SK-N-SH (cell line): ENCODE results near the gene DIP2A. TPM values are rescaled to one million over a fixed set of nuclear protein-coding genes. Genes with fewer than 3 reads are reported as not detected.

ENCODE experiments used
- CTCF ChIA-PET: fragments of 300-600, 350-600 bp; formaldehyde crosslinking; extraction: SDS; loops from one replicate; lab custom pipeline; 2021; lab: Yijun Ruan, JAX
- POLR2A ChIA-PET: fragments of 350-600 bp; sonication (Branson Sonifier 250); formaldehyde crosslinking; extraction: SDS; loops from one replicate; lab custom pipeline; 2020; ENCODE audit warnings: antibody characterized with exemption, inconsistent platforms; lab: Yijun Ruan, JAX
- DNase-seq: peaks from one replicate; pipeline ENCODE4 v3.0.0; 2012
- H2AFZ ChIP-seq: fragments of 200-600 bp; sonication (generic); 2 replicates; pipeline ENCODE4 v1.8.1; 2016; ENCODE audit warnings: antibody characterized with exemption, mild to moderate bottlenecking, low read depth
- H3F3A ChIP-seq: fragments of 200-600 bp; sonication (generic); replicated peaks from 2 replicates; pipeline ENCODE3; 2016; ENCODE audit warnings: antibody characterized with exemption, mild to moderate bottlenecking; ENCODE audit not compliant: insufficient read depth
- H3K27ac ChIP-seq, 2 experiments: fragments of 200-500 bp in 1 of 2; fragments of 200-600 bp in 1 of 2; sonication (Bioruptor generic) in 1 of 2; sonication (generic), shearing (Covaris generic) in 1 of 2; 2 replicates each; pipeline versions ENCODE4 v1.5.1 to v1.6.1; 2014 to 2016; ENCODE audit warnings: low read depth in 2 of 2, inconsistent platforms in 1 of 2, low read length in 1 of 2, mild to moderate bottlenecking in 1 of 2, mixed read lengths in 1 of 2
- H3K27me3 ChIP-seq: fragments of 200-600 bp; sonication (generic), shearing (Covaris generic); 2 replicates; pipeline ENCODE4 v1.6.1; 2016; ENCODE audit warnings: mixed run types; ENCODE audit not compliant: insufficient read depth
- H3K36me3 ChIP-seq, 2 experiments: fragments of 200-500 bp in 1 of 2; fragments of 200-600 bp in 1 of 2; sonication (Bioruptor generic) in 1 of 2; sonication (generic) in 1 of 2; replicated peaks in 1 of 2; 2 replicates each; pipeline versions ENCODE3 to v1.5.1; 2014 to 2016; ENCODE audit warnings: low read length in 1 of 2, mild to moderate bottlenecking in 1 of 2; ENCODE audit not compliant: insufficient read depth in 2 of 2, control insufficient read depth in 1 of 2
- H3K4me1 ChIP-seq, 2 experiments: fragments of 200-500 bp in 1 of 2; fragments of 200-600 bp in 1 of 2; sonication (Bioruptor generic) in 1 of 2; sonication (generic), shearing (Covaris generic) in 1 of 2; 2 replicates each; pipeline versions ENCODE4 v1.5.1 to v1.6.1; 2014 to 2016; ENCODE audit warnings: low read depth in 1 of 2, low read length in 1 of 2, mixed run types in 1 of 2; ENCODE audit not compliant: insufficient read depth in 2 of 2, control insufficient read depth in 1 of 2
- H3K4me2 ChIP-seq: fragments of 200-600 bp; sonication (generic), shearing (Covaris generic); 2 replicates; pipeline ENCODE4 v1.6.1; 2017; ENCODE audit warnings: mixed run types
- H3K4me3 ChIP-seq, 2 experiments: fragments of 200-500 bp in 1 of 2; fragments of 200-600 bp in 1 of 2; sonication (Bioruptor generic) in 1 of 2; sonication (generic), shearing (Covaris generic) in 1 of 2; 2 replicates each; pipeline versions ENCODE4 v1.5.1 to v1.8.1; 2014 to 2016; ENCODE audit warnings: low read depth in 2 of 2, inconsistent platforms in 1 of 2, low read length in 1 of 2, mild to moderate bottlenecking in 1 of 2, mixed read lengths in 1 of 2, moderate library complexity in 1 of 2
- H3K79me2 ChIP-seq: fragments of 200-600 bp; sonication (generic); 2 replicates; pipeline ENCODE4 v1.8.1; 2017; ENCODE audit warnings: mild to moderate bottlenecking; ENCODE audit not compliant: insufficient read depth
- H3K9ac ChIP-seq: fragments of 200-600 bp; sonication (generic); 2 replicates; pipeline ENCODE4 v1.6.1; 2017; ENCODE audit warnings: mixed run types
- H3K9me2 ChIP-seq: fragments of 200-600 bp; sonication (generic); 2 replicates; pipeline ENCODE4 v1.6.1; 2017; ENCODE audit warnings: mixed run types
- H3K9me3 ChIP-seq: fragments of 200-600 bp; sonication (generic); 2 replicates; pipeline ENCODE4 v1.6.1; 2017; ENCODE audit warnings: mixed run types, mild to moderate bottlenecking, moderate library complexity
- H4K20me1 ChIP-seq: fragments of 200-600 bp; sonication (generic); 2 replicates; pipeline ENCODE4 v1.6.1; 2017; ENCODE audit warnings: mild to moderate bottlenecking, mixed run types; ENCODE audit not compliant: insufficient read depth
- CHD2 ChIP-seq: fragments of 150-350 bp; IDR thresholded peaks from 2 replicates; pipeline ENCODE4 v1.6.1; 2018; ENCODE audit warnings: low read length; ENCODE audit not compliant: partially characterized antibody
- ELF1 ChIP-seq: IDR thresholded peaks from 2 replicates; pipeline ENCODE4 v1.4.0; 2012
- EP300 ChIP-seq, 2 experiments: IDR thresholded peaks; 2 replicates each; pipeline versions ENCODE4 v1.4.0 to v1.6.1; 2012; ENCODE audit warnings: borderline replicate concordance in 1 of 2, low read depth in 1 of 2, low read length in 1 of 2
- JUND ChIP-seq: IDR thresholded peaks from 2 replicates; pipeline ENCODE4 v1.4.0; 2012
- MAX ChIP-seq: IDR thresholded peaks from 2 replicates; pipeline ENCODE4 v1.4.0; 2012; ENCODE audit warnings: low read depth
- MEF2A ChIP-seq: IDR thresholded peaks from 2 replicates; pipeline ENCODE4 v1.4.0; 2012; ENCODE audit warnings: low read depth, borderline replicate concordance
- MXI1 ChIP-seq: IDR thresholded peaks from 2 replicates; pipeline ENCODE4 v1.6.1; 2012; ENCODE audit warnings: mild to moderate bottlenecking, low read depth, low read length, improper control_type of control experiment
- NFIC ChIP-seq: IDR thresholded peaks from 2 replicates; pipeline ENCODE4 v1.4.0; 2012; ENCODE audit warnings: borderline replicate concordance
- RCOR1 ChIP-seq: fragments of 150-350 bp; IDR thresholded peaks from 2 replicates; pipeline ENCODE4 v1.6.1; 2017; ENCODE audit warnings: antibody characterized with exemption, low read length
- RFX5 ChIP-seq: IDR thresholded peaks from 2 replicates; pipeline ENCODE4 v1.6.1; 2012; ENCODE audit warnings: mild to moderate bottlenecking, improper control_type of control experiment, low read length
- RXRA ChIP-seq: IDR thresholded peaks from 2 replicates; pipeline ENCODE4 v1.4.0; 2012; ENCODE audit warnings: low read depth, mild to moderate bottlenecking, borderline replicate concordance
- SIN3A ChIP-seq: IDR thresholded peaks from 2 replicates; pipeline ENCODE4 v1.6.1; 2012; ENCODE audit warnings: low read depth, mild to moderate bottlenecking, low read length, moderate library complexity, borderline replicate concordance
- TEAD4 ChIP-seq: IDR thresholded peaks from 2 replicates; pipeline ENCODE4 v1.4.0; 2012; ENCODE audit warnings: mild to moderate bottlenecking, borderline replicate concordance; ENCODE audit not compliant: insufficient read depth
- ZBTB33 ChIP-seq: IDR thresholded peaks from 2 replicates; pipeline ENCODE4 v1.4.0; 2012; ENCODE audit warnings: low read depth, borderline replicate concordance
- WGBS: methylation state at CpG from one replicate; pipeline ENCODE4 v1.1.6; 2017; ENCODE audit warnings: low lambda C conversion rate; 5-methylcytosine and 5-hydroxymethylcytosine counted together
- polyA plus RNA-seq, 3 experiments: library from polyadenylated mRNA; depleted of rRNA; stranded (reverse); fragments of >200 nt; gene quantifications; 2 replicates each; pipeline ENCODE4 v1.2.3, GENCODE V29; 2012
- TF ChIP-seq, protein P1 (sequence below): fragments of 150-350 bp; IDR thresholded peaks from 2 replicates; pipeline ENCODE4 v1.6.1; 2016; ENCODE audit warnings: mild to moderate bottlenecking, low read depth, low read length
- TF ChIP-seq, protein P2 (sequence below): IDR thresholded peaks from 2 replicates; pipeline ENCODE4 v1.6.1; 2012; ENCODE audit warnings: mild to moderate bottlenecking, low read depth, low read length, moderate library complexity

Gene DIP2A
- polyA plus RNA-seq, 1 of the 3 experiments (the other 2 are of a cell fraction), result 26.9 TPM

DNA sequence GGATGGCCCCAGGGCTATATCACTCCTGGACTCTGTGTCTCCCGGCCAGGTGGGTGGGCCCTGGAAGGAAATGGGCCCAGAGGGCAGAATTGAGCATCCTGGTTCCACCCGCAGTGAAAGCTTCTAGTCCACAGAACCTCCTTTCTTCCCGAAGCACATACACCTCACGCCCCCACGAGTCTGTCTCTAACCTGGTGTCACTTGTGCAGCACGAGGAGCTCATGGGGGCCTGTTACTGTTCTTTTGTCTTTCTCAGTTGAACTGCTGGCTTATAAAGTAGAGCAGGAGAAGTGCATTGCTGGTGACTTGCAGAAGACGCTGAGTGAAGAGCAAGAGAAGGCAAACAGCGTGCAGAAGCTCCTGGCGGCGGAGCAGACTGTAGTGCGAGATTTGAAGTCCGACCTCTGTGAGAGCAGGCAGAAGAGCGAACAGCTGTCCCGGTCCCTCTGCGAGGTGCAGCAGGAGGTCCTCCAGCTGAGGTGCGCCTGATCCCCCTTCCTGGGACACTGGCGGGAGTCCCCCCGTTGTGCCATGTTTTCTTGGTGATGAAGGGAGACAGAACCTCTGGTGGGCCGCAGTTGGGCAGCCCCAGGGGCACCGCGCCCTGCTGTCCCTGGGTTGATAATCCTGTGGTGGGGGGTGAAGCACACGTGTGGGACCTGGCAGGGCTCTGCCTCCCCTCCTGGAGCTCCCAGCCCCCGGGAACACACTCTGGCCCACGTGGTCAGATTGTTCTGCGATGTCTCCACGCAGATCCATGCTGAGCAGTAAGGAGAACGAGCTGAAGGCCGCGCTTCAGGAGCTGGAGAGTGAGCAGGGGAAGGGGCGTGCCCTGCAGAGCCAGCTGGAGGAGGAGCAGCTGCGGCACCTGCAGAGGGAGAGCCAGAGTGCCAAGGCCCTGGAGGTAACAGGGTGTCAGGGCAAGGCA, 28.7 kb upstream of the DIP2A start:
- no peak overlapping the region for H3K4me3 ChIP-seq
- no peaks in the 10 kb centered on the region for H3K4me1 ChIP-seq
- no peaks in the 10 kb centered on the region for H3K27me3 ChIP-seq
- CTCF ChIA-PET, result interaction anchor here (1.1 kb wide), 1 partner anchor 210 kb away, joined by 4 read pairs; no protein-coding TSS in a partner anchor
- H2AFZ ChIP-seq, result no peak overlapping the region
- DNase-seq, result no peak
- WGBS, result 90% methylated on average over 24 of the region's 31 CpGs
- H3K9me2 ChIP-seq, result no peaks in the 10 kb centered on the region
- H3K79me2 ChIP-seq, result no peaks in the 10 kb centered on the region
- peaks cover 4 to 51% of the 10 kb centered on the region in 2 experiments for H3K36me3 ChIP-seq
- H3K9ac ChIP-seq, result no peak overlapping the region
- H4K20me1 ChIP-seq, result no peaks in the 10 kb centered on the region
- TF ChIP-seq MAX (no peak), MXI1 (no peak), ZBTB33 (no peak), MEF2A (no peak), RCOR1 (no peak), RXRA (no peak)
- TF ChIP-seq, protein P1, sequence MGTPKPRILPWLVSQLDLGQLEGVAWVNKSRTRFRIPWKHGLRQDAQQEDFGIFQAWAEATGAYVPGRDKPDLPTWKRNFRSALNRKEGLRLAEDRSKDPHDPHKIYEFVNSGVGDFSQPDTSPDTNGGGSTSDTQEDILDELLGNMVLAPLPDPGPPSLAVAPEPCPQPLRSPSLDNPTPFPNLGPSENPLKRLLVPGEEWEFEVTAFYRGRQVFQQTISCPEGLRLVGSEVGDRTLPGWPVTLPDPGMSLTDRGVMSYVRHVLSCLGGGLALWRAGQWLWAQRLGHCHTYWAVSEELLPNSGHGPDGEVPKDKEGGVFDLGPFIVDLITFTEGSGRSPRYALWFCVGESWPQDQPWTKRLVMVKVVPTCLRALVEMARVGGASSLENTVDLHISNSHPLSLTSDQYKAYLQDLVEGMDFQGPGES, result no peak
- TF ChIP-seq, all 33 proteins: peak for 0
- Histone ChIP-seq H3F3A (no peaks in the 10 kb centered on the region), H3K4me2 (no peak overlapping the region), H3K27ac (no peak overlapping the region), H3K9me3 (no peaks in the 10 kb centered on the region)
- POLR2A ChIA-PET, result no interaction called here

DNA sequence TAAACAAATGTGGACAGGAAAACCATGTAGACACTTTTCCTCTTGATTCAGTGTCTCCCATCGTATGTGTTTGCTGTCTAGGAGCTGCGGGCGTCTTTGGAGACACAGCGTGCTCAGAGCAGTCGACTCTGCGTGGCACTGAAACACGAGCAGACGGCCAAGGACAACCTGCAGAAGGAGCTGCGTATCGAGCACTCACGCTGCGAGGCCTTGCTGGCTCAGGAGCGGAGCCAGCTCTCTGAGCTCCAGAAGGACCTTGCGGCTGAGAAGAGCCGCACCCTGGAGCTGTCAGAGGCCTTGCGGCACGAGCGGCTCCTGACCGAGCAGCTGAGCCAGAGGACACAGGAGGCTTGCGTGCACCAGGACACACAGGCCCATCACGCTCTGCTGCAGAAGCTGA, 27.2 kb upstream of the DIP2A start:
- ChIA-PET POLR2A (no interaction called here), CTCF (no interaction called here)
- Histone ChIP-seq H3K27ac (no peak overlapping the region), H3K4me1 (no peaks in the 10 kb centered on the region), H3F3A (no peaks in the 10 kb centered on the region), H4K20me1 (no peaks in the 10 kb centered on the region), H3K4me2 (no peak overlapping the region), H3K79me2 (no peaks in the 10 kb centered on the region), H2AFZ (no peak overlapping the region), H3K36me3 (peaks cover 4 to 51% of the 10 kb centered on the region in 2 experiments), H3K4me3 (no peak overlapping the region), H3K9me3 (no peaks in the 10 kb centered on the region), H3K9me2 (no peaks in the 10 kb centered on the region), H3K9ac (no peak overlapping the region), H3K27me3 (no peaks in the 10 kb centered on the region)
- 98% methylated on average over 13 of the region's 21 CpGs for WGBS
- DNase-seq, result no peak
- TF ChIP-seq JUND, result no peak
- no peak for TF ChIP-seq RXRA
- TF ChIP-seq SIN3A, result no peak
- TF ChIP-seq ELF1, result no peak
- no peak for TF ChIP-seq TEAD4
- TF ChIP-seq NFIC, result no peak
- no peak for TF ChIP-seq EP300 (IDR thresholded peaks at IDR 0.05; ENCODE audit: borderline replicate concordance in 1 of 2, low read depth in 1 of 2, low read length in 1 of 2)
- no peak for TF ChIP-seq CHD2
- TF ChIP-seq ZBTB33, result no peak
- no peak for TF ChIP-seq RCOR1
- TF ChIP-seq RFX5, result no peak
- TF ChIP-seq, protein P2, sequence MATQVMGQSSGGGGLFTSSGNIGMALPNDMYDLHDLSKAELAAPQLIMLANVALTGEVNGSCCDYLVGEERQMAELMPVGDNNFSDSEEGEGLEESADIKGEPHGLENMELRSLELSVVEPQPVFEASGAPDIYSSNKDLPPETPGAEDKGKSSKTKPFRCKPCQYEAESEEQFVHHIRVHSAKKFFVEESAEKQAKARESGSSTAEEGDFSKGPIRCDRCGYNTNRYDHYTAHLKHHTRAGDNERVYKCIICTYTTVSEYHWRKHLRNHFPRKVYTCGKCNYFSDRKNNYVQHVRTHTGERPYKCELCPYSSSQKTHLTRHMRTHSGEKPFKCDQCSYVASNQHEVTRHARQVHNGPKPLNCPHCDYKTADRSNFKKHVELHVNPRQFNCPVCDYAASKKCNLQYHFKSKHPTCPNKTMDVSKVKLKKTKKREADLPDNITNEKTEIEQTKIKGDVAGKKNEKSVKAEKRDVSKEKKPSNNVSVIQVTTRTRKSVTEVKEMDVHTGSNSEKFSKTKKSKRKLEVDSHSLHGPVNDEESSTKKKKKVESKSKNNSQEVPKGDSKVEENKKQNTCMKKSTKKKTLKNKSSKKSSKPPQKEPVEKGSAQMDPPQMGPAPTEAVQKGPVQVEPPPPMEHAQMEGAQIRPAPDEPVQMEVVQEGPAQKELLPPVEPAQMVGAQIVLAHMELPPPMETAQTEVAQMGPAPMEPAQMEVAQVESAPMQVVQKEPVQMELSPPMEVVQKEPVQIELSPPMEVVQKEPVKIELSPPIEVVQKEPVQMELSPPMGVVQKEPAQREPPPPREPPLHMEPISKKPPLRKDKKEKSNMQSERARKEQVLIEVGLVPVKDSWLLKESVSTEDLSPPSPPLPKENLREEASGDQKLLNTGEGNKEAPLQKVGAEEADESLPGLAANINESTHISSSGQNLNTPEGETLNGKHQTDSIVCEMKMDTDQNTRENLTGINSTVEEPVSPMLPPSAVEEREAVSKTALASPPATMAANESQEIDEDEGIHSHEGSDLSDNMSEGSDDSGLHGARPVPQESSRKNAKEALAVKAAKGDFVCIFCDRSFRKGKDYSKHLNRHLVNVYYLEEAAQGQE, result no peak
